ENCODE results near the gene PLXDC1.
A peak's percentile ranks its signal among the peaks of the same experiment; 100 is the strongest.

The PLXDC1 gene

GRCh38 chr17:39177256-39177655 is 25.8 kb upstream of the PLXDC1 start:
- peaks cover 31% of the 10 kb centered on the region for H3K36me3 Mint-ChIP-seq (ENCODE audit: low read depth)
- no peak overlapping the region for H3K27ac Mint-ChIP-seq
- H3K9me3 Mint-ChIP-seq, result no peaks in the 10 kb centered on the region
- H3K4me1 Mint-ChIP-seq, result no peaks in the 10 kb centered on the region
- no peaks in the 10 kb centered on the region for H3K27me3 Mint-ChIP-seq (ENCODE audit: low read depth)
- TF ChIP-seq CTCF (IDR thresholded peaks at IDR 0.05; ENCODE audit: unreplicated experiment in 3 of 3), result no peak
- H3K4me3 Mint-ChIP-seq, result no peak overlapping the region

- Mint-ChIP-seq H3K9me3 (no peaks in the 10 kb centered on the region), H3K27me3 (ENCODE audit: low read depth) (no peaks in the 10 kb centered on the region), H3K36me3 (ENCODE audit: low read depth) (peaks cover 28% of the 10 kb centered on the region), H3K4me3 (no peak overlapping the region), H3K27ac (no peak overlapping the region), H3K4me1 (no peaks in the 10 kb centered on the region)
- no peak for TF ChIP-seq CTCF (IDR thresholded peaks at IDR 0.05; ENCODE audit: unreplicated experiment in 3 of 3)
These were observed 24.3 kb upstream of the PLXDC1 start for GRCh38 chr17:39175695-39176093.

- peak; percentile 85 to 90 (median 86) for TF ChIP-seq CTCF (IDR thresholded peaks at IDR 0.05; ENCODE audit: unreplicated experiment in 3 of 3)
- no peaks in the 10 kb centered on the region for H3K27me3 Mint-ChIP-seq (ENCODE audit: low read depth)
- H3K36me3 Mint-ChIP-seq (ENCODE audit: low read depth), result peaks cover 28% of the 10 kb centered on the region
- H3K9me3 Mint-ChIP-seq, result no peaks in the 10 kb centered on the region
- no peak overlapping the region for H3K4me3 Mint-ChIP-seq
- H3K27ac Mint-ChIP-seq, result no peak overlapping the region
- no peaks in the 10 kb centered on the region for H3K4me1 Mint-ChIP-seq
These were observed 23.7 kb upstream of the PLXDC1 start for GRCh38 chr17:39174920-39175694.

- no peaks in the 10 kb centered on the region for H3K9me3 Mint-ChIP-seq
- no peak overlapping the region for H3K4me3 Mint-ChIP-seq
- no peaks in the 10 kb centered on the region for H3K4me1 Mint-ChIP-seq
- peaks cover 26% of the 10 kb centered on the region for H3K36me3 Mint-ChIP-seq (ENCODE audit: low read depth)
- no peak overlapping the region for H3K27ac Mint-ChIP-seq
- no peak for TF ChIP-seq CTCF (IDR thresholded peaks at IDR 0.05; ENCODE audit: unreplicated experiment in 3 of 3)
- peaks cover 4% of the 10 kb centered on the region for H3K27me3 Mint-ChIP-seq (ENCODE audit: low read depth)
These were observed 22.3 kb upstream of the PLXDC1 start for GRCh38 chr17:39173526-39174274.

GRCh38 chr17:39173080-39173479 is 21.6 kb upstream of the PLXDC1 start:
- Mint-ChIP-seq H3K27me3 (ENCODE audit: low read depth) (peaks cover 4% of the 10 kb centered on the region), H3K27ac (no peak overlapping the region), H3K36me3 (ENCODE audit: low read depth) (peaks cover 20% of the 10 kb centered on the region), H3K4me1 (no peaks in the 10 kb centered on the region), H3K4me3 (no peak overlapping the region), H3K9me3 (no peaks in the 10 kb centered on the region)
- no peak for TF ChIP-seq CTCF (IDR thresholded peaks at IDR 0.05; ENCODE audit: unreplicated experiment in 3 of 3)
